ENCODE measurements around the gene WSCD1. TPM values are rescaled to one million over a fixed set of nuclear protein-coding genes. Genes with fewer than 3 reads are reported as not detected.

Gene WSCD1
- total RNA-seq, 2 experiments from 2014 or later, result 0.23 TPM; not detected in 1

- no peaks in the 10 kb centered on the region for H3K9me3 Mint-ChIP-seq (ENCODE audit: low read depth)
- no peaks in the 10 kb centered on the region for H3K36me3 Mint-ChIP-seq
- no peaks in the 10 kb centered on the region for H3K4me1 Mint-ChIP-seq
- H3K27ac Mint-ChIP-seq, result no peak overlapping the region
- CTCF ChIA-PET, result interaction anchor here (1.8 kb wide), 1 partner anchor 26 kb away, joined by 4 read pairs; no protein-coding TSS in a partner anchor
- ATAC-seq (no peak), DNase-seq (no peak)
- peaks cover 3% of the 10 kb centered on the region for H3K27me3 Mint-ChIP-seq
- no peak overlapping the region for H3K4me3 Mint-ChIP-seq
Observed at GRCh38 chr17:6145946-6146345, 75.8 kb downstream of the WSCD1 start.

- no peak overlapping the region for H3K27ac Mint-ChIP-seq
- no peaks in the 10 kb centered on the region for H3K4me1 Mint-ChIP-seq
- no peak for ATAC-seq
- no peaks in the 10 kb centered on the region for H3K9me3 Mint-ChIP-seq (ENCODE audit: low read depth)
- no peak overlapping the region for H3K4me3 Mint-ChIP-seq
- CTCF ChIA-PET, result interaction anchor here (1.8 kb wide), 1 partner anchor 25 kb away, joined by 4 read pairs; no protein-coding TSS in a partner anchor
- no peaks in the 10 kb centered on the region for H3K36me3 Mint-ChIP-seq
- H3K27me3 Mint-ChIP-seq, result no peaks in the 10 kb centered on the region
- DNase-seq, result no peak
Observed at GRCh38 chr17:6147042-6147441, 76.9 kb downstream of the WSCD1 start.

- ATAC-seq (no peak), DNase-seq (no peak)
- Mint-ChIP-seq H3K36me3 (no peaks in the 10 kb centered on the region), H3K4me3 (no peak overlapping the region), H3K4me1 (no peaks in the 10 kb centered on the region), H3K27ac (no peak overlapping the region), H3K27me3 (no peaks in the 10 kb centered on the region), H3K9me3 (ENCODE audit: low read depth) (no peaks in the 10 kb centered on the region)
- CTCF ChIA-PET, result no interaction called here
Observed at GRCh38 chr17:6153375-6153774, 83.2 kb downstream of the WSCD1 start.

- H3K36me3 Mint-ChIP-seq, result no peaks in the 10 kb centered on the region
- H3K9me3 Mint-ChIP-seq (ENCODE audit: low read depth), result no peaks in the 10 kb centered on the region
- CTCF ChIA-PET, result no interaction called here
- H3K4me1 Mint-ChIP-seq, result no peaks in the 10 kb centered on the region
- DNase-seq, result no peak
- H3K27me3 Mint-ChIP-seq, result no peaks in the 10 kb centered on the region
- H3K27ac Mint-ChIP-seq, result no peak overlapping the region
- H3K4me3 Mint-ChIP-seq, result no peak overlapping the region
- ATAC-seq, result no peak
Observed at GRCh38 chr17:6157716-6158115, 87.5 kb downstream of the WSCD1 start.

GRCh38 chr17:6159541-6160231 lies 89.5 kb downstream of the WSCD1 start:
- Mint-ChIP-seq H3K4me3 (no peak overlapping the region), H3K9me3 (ENCODE audit: low read depth) (no peaks in the 10 kb centered on the region), H3K4me1 (no peaks in the 10 kb centered on the region), H3K36me3 (no peaks in the 10 kb centered on the region), H3K27me3 (no peaks in the 10 kb centered on the region), H3K27ac (no peak overlapping the region)
- CTCF ChIA-PET, result no interaction called here
- DNase-seq (no peak), ATAC-seq (no peak)

- no peak for DNase-seq
- no peak overlapping the region for H3K4me3 Mint-ChIP-seq
- no peak overlapping the region for H3K27ac Mint-ChIP-seq
- no peaks in the 10 kb centered on the region for H3K36me3 Mint-ChIP-seq
- ATAC-seq, result no peak
- CTCF ChIA-PET, result no interaction called here
- H3K4me1 Mint-ChIP-seq, result no peaks in the 10 kb centered on the region
- no peaks in the 10 kb centered on the region for H3K9me3 Mint-ChIP-seq (ENCODE audit: low read depth)
- H3K27me3 Mint-ChIP-seq, result no peaks in the 10 kb centered on the region
Observed at GRCh38 chr17:6160232-6160555, 90.0 kb downstream of the WSCD1 start.

- Mint-ChIP-seq H3K4me1 (no peaks in the 10 kb centered on the region), H3K27me3 (no peaks in the 10 kb centered on the region), H3K36me3 (no peaks in the 10 kb centered on the region), H3K27ac (no peak overlapping the region), H3K9me3 (ENCODE audit: low read depth) (no peaks in the 10 kb centered on the region), H3K4me3 (no peak overlapping the region)
- DNase-seq (no peak), ATAC-seq (no peak)
- CTCF ChIA-PET, result no interaction called here
Observed at GRCh38 chr17:6160911-6161855, 91.0 kb downstream of the WSCD1 start.

GRCh38 chr17:6162216-6162615 lies 92.0 kb downstream of the WSCD1 start:
- no peak for ATAC-seq
- no peak for DNase-seq
- CTCF ChIA-PET, result no interaction called here

GRCh38 chr17:6162892-6163291 lies 92.7 kb downstream of the WSCD1 start:
- Mint-ChIP-seq H3K36me3 (no peaks in the 10 kb centered on the region), H3K27ac (no peak overlapping the region), H3K4me1 (no peaks in the 10 kb centered on the region), H3K27me3 (no peaks in the 10 kb centered on the region), H3K4me3 (no peak overlapping the region), H3K9me3 (ENCODE audit: low read depth) (no peaks in the 10 kb centered on the region)
- CTCF ChIA-PET, result no interaction called here
- no peak for DNase-seq
- ATAC-seq, result no peak

More at GRCh38 chr17:6162216-6162615, 92.0 kb downstream of the WSCD1 start:
- H3K27ac Mint-ChIP-seq, result no peak overlapping the region
- H3K4me3 Mint-ChIP-seq, result no peak overlapping the region
- no peaks in the 10 kb centered on the region for H3K4me1 Mint-ChIP-seq
- no peaks in the 10 kb centered on the region for H3K36me3 Mint-ChIP-seq
- H3K9me3 Mint-ChIP-seq (ENCODE audit: low read depth), result no peaks in the 10 kb centered on the region
- H3K27me3 Mint-ChIP-seq, result no peaks in the 10 kb centered on the region

- H3K27me3 Mint-ChIP-seq, result no peaks in the 10 kb centered on the region
- H3K4me1 Mint-ChIP-seq, result no peaks in the 10 kb centered on the region
- ATAC-seq, result no peak
- H3K9me3 Mint-ChIP-seq (ENCODE audit: low read depth), result no peaks in the 10 kb centered on the region
- CTCF ChIA-PET, result no interaction called here
- no peaks in the 10 kb centered on the region for H3K36me3 Mint-ChIP-seq
- no peak overlapping the region for H3K4me3 Mint-ChIP-seq
- no peak overlapping the region for H3K27ac Mint-ChIP-seq
- no peak for DNase-seq
Observed at GRCh38 chr17:6163612-6164333, 93.6 kb downstream of the WSCD1 start.

- H3K4me1 Mint-ChIP-seq, result no peaks in the 10 kb centered on the region
- no peaks in the 10 kb centered on the region for H3K9me3 Mint-ChIP-seq (ENCODE audit: low read depth)
- H3K4me3 Mint-ChIP-seq, result no peak overlapping the region
- ATAC-seq (no peak), DNase-seq (no peak)
- no peaks in the 10 kb centered on the region for H3K27me3 Mint-ChIP-seq
- H3K27ac Mint-ChIP-seq, result no peak overlapping the region
- CTCF ChIA-PET, result no interaction called here
- H3K36me3 Mint-ChIP-seq, result no peaks in the 10 kb centered on the region
Observed at GRCh38 chr17:6164996-6165395, 94.8 kb downstream of the WSCD1 start.

- Mint-ChIP-seq H3K36me3 (no peaks in the 10 kb centered on the region), H3K27ac (no peak overlapping the region), H3K9me3 (ENCODE audit: low read depth) (no peaks in the 10 kb centered on the region), H3K4me1 (no peaks in the 10 kb centered on the region), H3K27me3 (no peaks in the 10 kb centered on the region), H3K4me3 (no peak overlapping the region)
- DNase-seq, result no peak
- CTCF ChIA-PET, result no interaction called here
- ATAC-seq, result no peak
Observed at GRCh38 chr17:6165806-6166205, 95.6 kb downstream of the WSCD1 start.

- no peaks in the 10 kb centered on the region for H3K4me1 Mint-ChIP-seq
- no peak for ATAC-seq
- CTCF ChIA-PET, result no interaction called here
- no peaks in the 10 kb centered on the region for H3K36me3 Mint-ChIP-seq
- no peak for DNase-seq
- no peaks in the 10 kb centered on the region for H3K27me3 Mint-ChIP-seq
- H3K4me3 Mint-ChIP-seq, result no peak overlapping the region
- no peak overlapping the region for H3K27ac Mint-ChIP-seq
- no peaks in the 10 kb centered on the region for H3K9me3 Mint-ChIP-seq (ENCODE audit: low read depth)
Observed at GRCh38 chr17:6166492-6167179, 96.5 kb downstream of the WSCD1 start.

All from activated CD8-positive, alpha-beta memory T cell treated with anti-CD3 and anti-CD28 coated beads, Interleukin-2, amount 10 ng/mL, durations not matched to agents 7 days and 5 days (primary cell).